Smooth muscle cell (in vitro differentiated cells): ENCODE measurements around the gene QTRT2. TPM values are rescaled to one million over a fixed set of nuclear protein-coding genes. Genes with fewer than 3 reads are reported as not detected.

Source experiments
- DNase-seq: peaks from one replicate; lab custom pipeline; 2025; ENCODE audit not compliant: unreplicated experiment; lab: John Stamatoyannopoulos, UW
- H2AFZ ChIP-seq: fragments of 200-600 bp; sonication (generic); 2 replicates; pipeline ENCODE4 v1.6.0; 2016; ENCODE audit warnings: antibody characterized with exemption, low read depth, mild to moderate bottlenecking
- H3F3A ChIP-seq: fragments of 200-600 bp; sonication (generic); 2 replicates; pipeline ENCODE4 v1.6.0; 2017; ENCODE audit warnings: antibody characterized with exemption, low read depth
- H3K27ac ChIP-seq: fragments of 200-600 bp; sonication (generic); 2 replicates; pipeline ENCODE4 v1.5.1; 2016; ENCODE audit warnings: low read depth, mild to moderate bottlenecking
- H3K27me3 ChIP-seq: fragments of 200-600 bp; sonication (generic); 2 replicates; pipeline ENCODE4 v1.6.1; 2016; ENCODE audit warnings: low read depth, mild to moderate bottlenecking
- H3K36me3 ChIP-seq: fragments of 200-600 bp; sonication (generic); 2 replicates; pipeline ENCODE4 v1.5.1; 2016; ENCODE audit warnings: low read depth
- H3K4me1 ChIP-seq: fragments of 200-600 bp; sonication (generic); 2 replicates; pipeline ENCODE4 v1.5.1; 2016; ENCODE audit warnings: low read depth
- H3K4me2 ChIP-seq: fragments of 200-600 bp; sonication (generic); 2 replicates; pipeline ENCODE4 v1.6.0; 2016; ENCODE audit warnings: mild to moderate bottlenecking
- H3K4me3 ChIP-seq: fragments of 200-600 bp; sonication (generic); 2 replicates; pipeline ENCODE4 v1.5.1; 2016; ENCODE audit warnings: mild to moderate bottlenecking
- H3K79me2 ChIP-seq: fragments of 200-600 bp; sonication (generic); 2 replicates; pipeline ENCODE4 v1.6.0; 2016; ENCODE audit warnings: low read depth, mild to moderate bottlenecking
- H3K9ac ChIP-seq: fragments of 200-600 bp; sonication (generic); 2 replicates; pipeline ENCODE4 v1.6.0; 2016; ENCODE audit warnings: low read depth
- H3K9me3 ChIP-seq: fragments of 200-600 bp; sonication (generic); replicated peaks from 2 replicates; pipeline ENCODE4 v1.5.1; 2016; ENCODE audit warnings: low read depth
- H4K20me1 ChIP-seq: fragments of 200-600 bp; sonication (generic); 2 replicates; pipeline ENCODE4 v1.6.0; 2016; ENCODE audit warnings: low read depth
- CTCF ChIP-seq: fragments of 200-600 bp; sonication (generic); IDR thresholded peaks from 2 replicates; pipeline ENCODE4 v1.5.1; 2017; ENCODE audit warnings: borderline replicate concordance, mild to moderate bottlenecking, antibody characterized with exemption; ENCODE audit not compliant: insufficient read depth, poor library complexity, severe bottlenecking
- WGBS: methylation state at CpG from one replicate; pipeline ENCODE4 v1.1.7; 2016; ENCODE audit warnings: low lambda C conversion rate; 5-methylcytosine and 5-hydroxymethylcytosine counted together
- polyA plus RNA-seq: library from polyadenylated mRNA; unstranded; fragments of >200 nt; fragmentation: Nextera tagmentation; extraction: Ambion mirVana; gene quantifications from 2 replicates; pipeline ENCODE4 v1.2.1, GENCODE V29; 2016
- total RNA-seq: library from RNA; depleted of rRNA; stranded (reverse); fragments of >200 nt; gene quantifications from 2 replicates; pipeline ENCODE4 v1.2.3, GENCODE V29; 2014

Gene QTRT2
- total and polyA plus RNA-seq, 2 experiments from 2014 or later: 7.1 to 14.9 TPM

- H2AFZ ChIP-seq: no peak overlapping the region
- H3K27ac ChIP-seq: no peak overlapping the region
- H4K20me1 ChIP-seq: no peaks in the 10 kb centered on the region
- no peak for TF ChIP-seq CTCF
- H3K9ac ChIP-seq: no peak overlapping the region
- H3K27me3 ChIP-seq: no peaks in the 10 kb centered on the region
- H3K4me2 ChIP-seq: no peak overlapping the region
- no peaks in the 10 kb centered on the region for H3K9me3 ChIP-seq
- DNase-seq: no peak
- H3K36me3 ChIP-seq: no peaks in the 10 kb centered on the region
- H3K4me3 ChIP-seq: no peak overlapping the region
- WGBS: 59% methylated on average over 2 of the region's 2 CpGs
- H3K4me1 ChIP-seq: no peaks in the 10 kb centered on the region
- H3F3A ChIP-seq: no peaks in the 10 kb centered on the region
- no peaks in the 10 kb centered on the region for H3K79me2 ChIP-seq
Measured at GRCh38 chr3:114026331-114026730, 30.2 kb upstream of the QTRT2 start.

GRCh38 chr3:114033721-114034120 is 22.8 kb upstream of the QTRT2 start:
- Histone ChIP-seq H3K27ac (no peak overlapping the region), H3K4me3 (no peak overlapping the region), H3K36me3 (no peaks in the 10 kb centered on the region), H4K20me1 (no peaks in the 10 kb centered on the region), H3F3A (no peaks in the 10 kb centered on the region), H3K9me3 (no peaks in the 10 kb centered on the region), H3K27me3 (no peaks in the 10 kb centered on the region), H3K9ac (no peak overlapping the region), H3K4me1 (peaks cover 5% of the 10 kb centered on the region), H2AFZ (no peak overlapping the region), H3K79me2 (no peaks in the 10 kb centered on the region), H3K4me2 (no peak overlapping the region)
- DNase-seq: no peak
- WGBS: 59% methylated on average over 1 of the region's 1 CpG
- no peak for TF ChIP-seq CTCF

GRCh38 chr3:114034211-114034610 is 22.3 kb upstream of the QTRT2 start:
- no peak overlapping the region for H3K9ac ChIP-seq
- no peak overlapping the region for H2AFZ ChIP-seq
- H3K79me2 ChIP-seq: no peaks in the 10 kb centered on the region
- no peak overlapping the region for H3K4me2 ChIP-seq
- no peak for DNase-seq
- no peak for TF ChIP-seq CTCF
- H3K36me3 ChIP-seq: no peaks in the 10 kb centered on the region
- no peaks in the 10 kb centered on the region for H3K9me3 ChIP-seq
- H3F3A ChIP-seq: no peaks in the 10 kb centered on the region
- H3K27ac ChIP-seq: no peak overlapping the region
- H3K4me3 ChIP-seq: no peak overlapping the region
- H4K20me1 ChIP-seq: no peaks in the 10 kb centered on the region
- H3K4me1 ChIP-seq: peaks cover 5% of the 10 kb centered on the region
- no peaks in the 10 kb centered on the region for H3K27me3 ChIP-seq

GRCh38 chr3:114034787-114035545 is 21.6 kb upstream of the QTRT2 start:
- no peak for TF ChIP-seq CTCF
- Histone ChIP-seq H4K20me1 (no peaks in the 10 kb centered on the region), H3K36me3 (no peaks in the 10 kb centered on the region), H3K4me3 (no peak overlapping the region), H3K4me2 (no peak overlapping the region), H3K27me3 (no peaks in the 10 kb centered on the region), H3K9ac (no peak overlapping the region), H3K79me2 (no peaks in the 10 kb centered on the region), H3K4me1 (peaks cover 5% of the 10 kb centered on the region), H3K27ac (no peak overlapping the region), H3K9me3 (no peaks in the 10 kb centered on the region), H2AFZ (no peak overlapping the region), H3F3A (no peaks in the 10 kb centered on the region)
- no peak for DNase-seq
- 84% methylated on average over 5 of the region's 5 CpGs for WGBS
